Spleen (tissue), 11 donors: ENCODE results near the gene ADAMTS12. TPM values are rescaled to one million over a fixed set of nuclear protein-coding genes. Genes with fewer than 3 reads are reported as not detected.

Experiments
- DNase-seq: peaks from one replicate; pipeline ENCODE4 v3.0.0-alpha.2; 2020
- H3K27ac ChIP-seq, 8 donors: fragments of 200-600 bp; sonication (generic) in 7 of 8; 1 replicate in 4 of 8; 2 replicates in 4 of 8; pipeline versions ENCODE4 v1.5.0 to v1.8.0; 2016 to 2021; ENCODE audit warnings: inconsistent platforms in 4 of 8, mild to moderate bottlenecking in 4 of 8, moderate library complexity in 1 of 8
- H3K27me3 ChIP-seq, 7 donors: fragments of 200-600 bp; sonication (generic) in 6 of 7; replicated peaks in 1 of 7; 1 replicate in 4 of 7; 2 replicates in 3 of 7; pipeline versions ENCODE4 v1.5.0 to v1.8.0; 2016 to 2021; ENCODE audit warnings: inconsistent platforms in 3 of 7, mild to moderate bottlenecking in 1 of 7
- H3K36me3 ChIP-seq, 6 donors: fragments of 200-600 bp; sonication (generic) in 5 of 6; 1 replicate in 4 of 6; 2 replicates in 2 of 6; pipeline versions ENCODE4 v1.5.0 to v1.8.0; 2016 to 2021; ENCODE audit warnings: inconsistent platforms in 2 of 6
- H3K4me1 ChIP-seq, 6 donors: fragments of 200-600 bp; sonication (generic) in 5 of 6; 1 replicate in 3 of 6; 2 replicates in 3 of 6; pipeline versions ENCODE4 v1.5.0 to v1.8.0; 2016 to 2021; ENCODE audit warnings: inconsistent platforms in 3 of 6
- H3K4me3 ChIP-seq, 8 donors: fragments of 200-600 bp; sonication (generic) in 7 of 8; 1 replicate in 4 of 8; 2 replicates in 4 of 8; pipeline versions ENCODE4 v1.5.0 to v1.8.0; 2016 to 2021; ENCODE audit warnings: inconsistent platforms in 4 of 8, mild to moderate bottlenecking in 4 of 8, moderate library complexity in 2 of 8
- H3K9me3 ChIP-seq, 8 donors: fragments of 200-600 bp; sonication (generic) in 7 of 8; 1 replicate in 4 of 8; 2 replicates in 4 of 8; pipeline versions ENCODE4 v1.5.0 to v1.8.0; 2016 to 2021; ENCODE audit warnings: inconsistent platforms in 4 of 8
- CTCF ChIP-seq, 11 experiments: fragments of 200-600 bp in 7 of 11; fragments of 450-650 bp in 4 of 11; sonication (generic) in 4 of 11; IDR thresholded peaks in 8 of 11; conservative IDR thresholded peaks in 3 of 11; 1 replicate in 7 of 11; 2 replicates in 4 of 11; pipeline versions ENCODE4 v1.4.0 to v1.8.0; 2016 to 2021; ENCODE audit warnings: antibody characterized with exemption in 11 of 11, inconsistent platforms in 4 of 11, mild to moderate bottlenecking in 1 of 11
- POLR2A ChIP-seq, 3 donors: fragments of 450-650 bp; IDR thresholded peaks; one replicate each; pipeline ENCODE4 v1.5.1; 2017; ENCODE audit warnings: antibody characterized with exemption in 3 of 3, mild to moderate bottlenecking in 1 of 3
- POLR2AphosphoS5 ChIP-seq, 3 donors: sonication (generic); formaldehyde crosslinking; IDR thresholded peaks; one replicate each; pipeline ENCODE4 v1.5.1; 2017; ENCODE audit warnings: antibody characterized with exemption in 3 of 3
- whole genome bisulfite sequencing, 5 donors: extraction: QIAGEN DNeasy Blood & Tissue Kit in 3 of 5; methylation state at CpG; one replicate each; pipeline versions ENCODE4 v1.1.5 to v1.1.7; 2013 to 2018; 5-methylcytosine and 5-hydroxymethylcytosine counted together
- intact Hi-C: fragments of 100-400 bp; cut with DNase I; formaldehyde crosslinking; loops from one replicate; pipeline ENCODE4 v1.15.0; 2023; ENCODE audit warnings: low total_unique reads
- polyA plus RNA-seq, 3 donors: library from polyadenylated mRNA; stranded (reverse); fragments of 200-250 nt; gene quantifications; one replicate each; pipeline ENCODE4 v1.2.1, GENCODE V29; 2013
- total RNA-seq, 7 donors: library from RNA; depleted of rRNA in 3 of 7; stranded (reverse); fragments of >200 nt in 3 of 7; fragmentation: NEBNext Ultra II Directional in 4 of 7; extraction: Animal tissue kit (Norgen Biotek cat#: 25700) in 4 of 7; gene quantifications; one replicate each; pipeline versions ENCODE4 v1.1.0 to v1.2.1, GENCODE V29; 2016 to 2021
- donor health status: healthy with polysubstance abuse.
- donor health status: DM: no; HTN: no; CAD: no; lungs with moderate emphysema.
- donor health status: DM: no; HTN: no; CAD: no.
- donor health status: Bipolar disorder and iron deficiency.
- donor health status: healthy.
- donor health status: DM: no; HTN: no; CAD: no.
- donor health status: DM: yes; HTN: yes; CAD: no.

ADAMTS12 gene
- total and polyA plus RNA-seq, 10 donors, result 0.07 to 4.3 (median 1.4) TPM

GRCh38 chr5:33816791-33817190, 75.0 kb downstream of the ADAMTS12 start:
- H3K36me3 ChIP-seq, result no peaks in the 10 kb centered on the region
- intact Hi-C loops, result no loop called here
- H3K4me3 ChIP-seq, result no peak overlapping the region
- no peak for DNase-seq
- H3K27me3 ChIP-seq, result no peaks in the 10 kb centered on the region
- no peaks in the 10 kb centered on the region for H3K4me1 ChIP-seq
- no peak overlapping the region for H3K27ac ChIP-seq
- no peak for TF ChIP-seq POLR2AphosphoS5 (IDR thresholded peaks at IDR 0.05)
- 45 to 62% (median 48%) methylated on average over 1 of the region's 1 CpG for WGBS, 5 donors
- H3K9me3 ChIP-seq, result peaks cover 0 to 11% (median 3%) of the 10 kb centered on the region in 8 donors

GRCh38 chr5:33812746-33813145, 79.0 kb downstream of the ADAMTS12 start:
- no peaks in the 10 kb centered on the region for H3K9me3 ChIP-seq
- H3K27ac ChIP-seq, result no peak overlapping the region
- intact Hi-C loops, result no loop called here
- H3K36me3 ChIP-seq, result no peaks in the 10 kb centered on the region
- no peak for TF ChIP-seq POLR2AphosphoS5 (IDR thresholded peaks at IDR 0.05)
- TF ChIP-seq CTCF (IDR thresholded peaks at IDR 0.05 in 8 of 11, conservative IDR thresholded peaks at IDR 0.05 in 3 of 11), result no peak
- TF ChIP-seq POLR2A (IDR thresholded peaks at IDR 0.05), result no peak
- DNase-seq, result no peak
- H3K4me1 ChIP-seq, result no peaks in the 10 kb centered on the region
- 69 to 97% (median 88%) methylated on average over 4 of the region's 4 CpGs for WGBS, 5 donors
- H3K4me3 ChIP-seq, result no peak overlapping the region
- H3K27me3 ChIP-seq, result no peaks in the 10 kb centered on the region

GRCh38 chr5:33810491-33811120, 81.2 kb downstream of the ADAMTS12 start:
- no peaks in the 10 kb centered on the region for H3K27me3 ChIP-seq
- H3K4me3 ChIP-seq, result no peak overlapping the region
- no peaks in the 10 kb centered on the region for H3K9me3 ChIP-seq
- H3K27ac ChIP-seq, result no peak overlapping the region
- intact Hi-C loops, result no loop called here
- H3K36me3 ChIP-seq, result no peaks in the 10 kb centered on the region
- DNase-seq, result no peak
- 65 to 93% (median 88%) methylated on average over 3 of the region's 3 CpGs for WGBS, 5 donors
- peaks cover 0 to 5% (median 0%) of the 10 kb centered on the region in 6 donors for H3K4me1 ChIP-seq
- no peak for TF ChIP-seq POLR2A (IDR thresholded peaks at IDR 0.05)
- no peak for TF ChIP-seq POLR2AphosphoS5 (IDR thresholded peaks at IDR 0.05)
- TF ChIP-seq CTCF (IDR thresholded peaks at IDR 0.05 in 8 of 11, conservative IDR thresholded peaks at IDR 0.05 in 3 of 11), result no peak

- intact Hi-C loops, result no loop called here
- H3K36me3 ChIP-seq, result no peaks in the 10 kb centered on the region
- DNase-seq, result no peak
- no peak for TF ChIP-seq POLR2AphosphoS5 (IDR thresholded peaks at IDR 0.05)
- no peak for TF ChIP-seq CTCF (IDR thresholded peaks at IDR 0.05 in 8 of 11, conservative IDR thresholded peaks at IDR 0.05 in 3 of 11)
- no peak for TF ChIP-seq POLR2A (IDR thresholded peaks at IDR 0.05)
- H3K4me1 ChIP-seq, result peaks cover 0 to 5% (median 0%) of the 10 kb centered on the region in 6 donors
- H3K9me3 ChIP-seq, result no peaks in the 10 kb centered on the region
- H3K4me3 ChIP-seq, result no peak overlapping the region
- WGBS, 5 donors, result 74 to 94% (median 84%) methylated on average over 1 of the region's 1 CpG
- no peak overlapping the region for H3K27ac ChIP-seq
- no peaks in the 10 kb centered on the region for H3K27me3 ChIP-seq
Observed at GRCh38 chr5:33809936-33810335, 81.9 kb downstream of the ADAMTS12 start.
